T-helper 2 cell (primary cell): Measurements from ENCODE around the gene CCDC51.
"Not testable (repeated sequence)": the region's sequence is repeated elsewhere in the genome, so short reads cannot be mapped to it uniquely, and the experiment has no call there.

Experiments
- DNase-seq, 5 experiments: peaks; one replicate each; pipeline versions ENCODE4 v3.0.0 to v3.0.0-alpha.2; 2012 to 2022

Gene CCDC51

DNA sequence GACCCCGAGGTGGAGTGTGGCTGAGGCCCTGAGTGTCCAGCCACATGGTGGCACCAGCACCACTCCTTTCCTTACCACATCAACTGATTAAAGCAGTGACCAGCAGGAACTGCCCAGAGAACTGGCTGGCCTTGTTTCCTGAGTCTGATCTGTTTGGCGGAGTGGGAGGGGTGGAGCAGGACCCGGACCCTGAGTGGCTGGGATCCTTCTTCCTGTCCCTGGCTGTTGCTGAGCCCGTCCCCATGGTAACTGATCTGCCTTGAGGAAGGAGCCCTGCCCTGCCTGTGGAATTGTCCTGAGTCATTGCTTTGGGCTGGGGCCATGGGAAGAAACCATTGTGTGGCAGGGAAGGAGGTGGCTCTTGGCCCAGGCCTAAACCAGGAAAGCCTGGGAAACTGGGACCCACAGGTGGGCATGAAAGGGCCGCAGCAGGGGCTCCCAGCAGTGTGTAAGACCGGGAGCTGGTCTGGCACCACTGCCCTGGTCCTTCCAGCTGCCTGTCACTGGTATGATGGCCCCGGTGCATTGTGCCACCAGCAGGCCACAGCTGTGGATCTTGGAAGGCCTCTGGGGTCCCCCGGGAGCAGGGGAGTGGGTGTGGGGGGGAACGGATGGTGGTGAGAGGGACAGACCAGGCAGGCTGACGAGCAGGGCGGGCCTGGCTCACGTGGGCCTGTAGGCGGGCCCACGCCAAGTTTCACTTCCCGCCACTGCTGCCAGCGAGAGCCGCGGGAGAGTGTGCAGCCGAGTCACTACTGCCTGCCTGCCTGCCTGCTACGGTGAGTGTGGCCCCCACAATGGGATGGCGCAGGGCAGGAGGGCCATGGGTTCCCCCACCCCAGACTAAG lies 25.8 kb upstream of the CCDC51 start:
- DNase-seq: peak; percentile 49 to 91 (median 66)

DNA sequence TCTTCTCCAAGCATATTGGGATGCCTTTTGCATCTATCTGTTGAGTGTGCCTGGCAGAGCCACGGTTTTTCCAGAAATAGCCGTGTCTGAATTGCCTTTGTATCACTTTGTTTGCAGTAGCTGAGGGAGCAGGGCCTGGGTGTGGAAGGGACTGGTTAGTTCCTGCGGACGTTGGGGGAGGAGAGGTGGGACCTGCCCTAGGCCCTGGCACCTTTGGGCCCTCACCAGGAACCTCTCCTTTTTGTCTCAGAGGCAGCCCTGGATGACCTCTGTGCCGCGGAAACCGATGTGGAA lies 25.3 kb upstream of the CCDC51 start:
- DNase-seq: no peak

DNA sequence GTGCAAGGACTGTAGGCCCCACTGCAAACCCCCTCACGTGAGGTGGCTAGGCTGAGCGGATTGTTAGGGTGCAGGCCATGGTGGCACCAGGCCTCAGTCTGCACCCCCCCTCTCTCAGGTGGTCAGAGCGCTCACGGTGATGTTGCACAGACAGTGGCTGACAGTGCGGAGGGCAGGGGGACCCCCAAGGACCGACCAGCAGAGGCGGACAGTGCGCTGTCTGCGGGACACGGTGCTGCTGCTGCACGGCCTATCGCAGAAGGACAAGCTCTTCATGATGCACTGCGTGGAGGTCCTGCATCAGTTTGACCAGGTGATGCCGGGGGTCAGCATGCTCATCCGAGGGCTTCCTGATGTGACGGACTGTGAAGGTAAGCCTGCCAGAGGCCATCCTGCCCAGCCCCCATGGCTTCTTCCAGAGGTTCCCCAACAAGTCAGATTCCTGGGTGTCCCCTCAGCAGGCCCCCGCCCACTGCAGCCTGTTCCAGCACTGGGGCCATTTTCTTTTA lies 24.8 kb upstream of the CCDC51 start:
- DNase-seq: no peak

DNA sequence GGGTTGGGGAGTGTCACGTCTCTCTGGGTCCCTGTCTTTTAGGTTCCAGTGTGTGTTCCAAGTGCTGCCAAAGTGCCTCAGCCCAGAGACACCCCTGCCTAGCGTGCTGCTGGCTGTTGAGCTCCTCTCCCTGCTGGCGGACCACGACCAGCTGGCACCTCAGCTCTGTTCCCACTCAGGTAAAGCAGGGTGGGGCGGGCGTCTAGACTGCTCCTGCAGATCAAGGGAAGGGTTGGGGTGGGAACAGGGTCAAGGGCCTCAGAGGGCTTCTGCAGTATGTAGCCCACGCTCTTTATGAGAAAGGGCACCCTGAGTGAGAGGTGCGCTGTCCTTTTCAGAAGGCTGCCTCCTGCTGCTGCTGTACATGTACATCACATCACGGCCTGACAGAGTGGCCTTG lies 23.8 kb upstream of the CCDC51 start:
- no peak for DNase-seq

DNA sequence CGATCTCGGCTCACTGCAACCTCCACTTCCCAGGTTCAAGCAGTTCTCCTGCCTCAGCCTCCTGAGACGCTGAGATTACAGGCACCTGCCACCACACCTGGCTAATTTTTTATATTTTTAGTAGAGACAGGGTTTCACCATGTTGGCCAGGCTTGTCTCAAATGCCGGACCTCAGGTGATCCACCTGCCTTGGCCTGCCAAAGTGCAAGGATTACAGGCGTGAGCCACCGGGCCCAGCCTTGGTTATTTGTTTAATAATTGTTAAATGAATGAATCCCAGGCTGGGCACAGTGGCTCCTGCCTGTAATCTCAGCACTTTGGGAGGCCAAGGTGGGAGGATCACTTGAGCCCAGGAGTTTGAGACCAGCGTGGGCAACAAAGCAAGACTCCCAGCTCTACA lies 21.8 kb upstream of the CCDC51 start:
- not testable (repeated sequence) for DNase-seq

DNA sequence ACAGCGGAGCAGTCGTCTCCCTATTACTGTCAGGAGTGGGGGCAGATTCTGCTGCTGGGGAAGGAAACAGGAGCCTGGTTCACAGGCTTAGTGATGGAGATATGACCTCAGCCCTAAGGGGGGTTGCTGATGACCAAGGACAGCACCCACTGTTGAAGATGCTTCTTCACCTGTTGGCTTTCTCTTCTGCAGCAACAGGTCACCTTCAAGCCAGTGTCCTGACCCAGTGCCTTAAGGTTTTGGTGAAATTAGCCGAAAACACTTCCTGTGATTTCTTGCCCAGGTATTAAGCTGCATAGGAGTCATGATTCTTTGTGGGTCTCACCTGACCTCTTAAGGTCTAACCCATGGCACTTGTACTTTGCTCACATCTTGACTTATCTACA lies 20.6 kb upstream of the CCDC51 start:
- DNase-seq: no peak

DNA sequence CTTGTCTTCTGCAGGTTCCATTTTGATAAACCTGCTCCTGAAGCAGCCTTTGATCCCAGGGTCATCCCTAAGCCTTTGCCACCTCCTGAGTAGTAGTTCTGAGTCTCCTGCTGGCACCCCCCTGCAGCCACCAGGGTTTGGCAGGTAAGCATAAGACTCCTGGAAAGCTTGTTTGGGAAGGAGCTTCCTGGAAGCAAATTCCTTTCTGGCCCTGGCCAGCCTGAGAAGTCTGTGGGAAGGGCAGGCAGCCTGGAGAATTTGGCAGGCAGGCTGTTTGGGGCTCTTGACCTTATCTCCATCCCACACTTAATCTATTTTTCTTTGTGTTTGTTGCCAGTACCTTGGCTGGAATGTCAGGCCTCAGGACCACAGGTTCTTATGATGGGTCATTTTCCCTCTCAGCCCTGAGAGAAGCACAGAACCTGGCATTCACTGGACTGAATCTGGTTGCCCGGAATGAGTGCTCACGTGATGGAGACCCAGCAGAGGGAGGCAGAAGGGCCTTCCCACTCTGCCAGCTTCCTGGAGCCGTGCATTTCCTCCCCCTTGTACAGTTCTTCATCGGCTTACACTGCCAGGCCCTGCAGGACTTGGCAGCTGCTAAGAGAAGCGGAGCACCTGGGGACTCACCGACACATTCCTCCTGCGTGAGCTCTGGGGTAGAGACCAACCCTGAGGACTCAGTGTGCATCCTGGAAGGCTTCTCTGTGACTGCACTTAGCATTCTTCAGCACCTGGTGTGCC lies 20.0 kb upstream of the CCDC51 start:
- no peak for DNase-seq

DNA sequence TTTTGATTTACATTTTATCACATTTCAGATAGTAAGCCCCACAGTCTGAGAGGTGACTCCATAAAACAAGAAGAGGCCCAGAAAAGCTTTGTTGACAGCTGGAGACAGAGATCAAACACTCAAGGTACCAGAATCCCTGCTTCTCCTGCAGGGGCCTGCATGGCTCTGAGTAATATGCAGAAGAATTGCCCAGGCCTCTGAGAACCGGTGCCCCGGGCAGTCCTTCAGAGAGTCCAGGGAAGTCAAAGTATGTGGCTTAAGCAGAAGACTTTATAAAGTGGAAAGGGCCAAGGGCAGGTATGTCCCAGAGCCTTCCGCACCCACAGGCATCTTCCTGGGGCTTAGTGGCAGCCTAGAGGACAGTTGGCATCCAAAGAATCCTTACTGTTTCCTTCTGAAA lies 19.4 kb upstream of the CCDC51 start:
- DNase-seq: no peak

DNA sequence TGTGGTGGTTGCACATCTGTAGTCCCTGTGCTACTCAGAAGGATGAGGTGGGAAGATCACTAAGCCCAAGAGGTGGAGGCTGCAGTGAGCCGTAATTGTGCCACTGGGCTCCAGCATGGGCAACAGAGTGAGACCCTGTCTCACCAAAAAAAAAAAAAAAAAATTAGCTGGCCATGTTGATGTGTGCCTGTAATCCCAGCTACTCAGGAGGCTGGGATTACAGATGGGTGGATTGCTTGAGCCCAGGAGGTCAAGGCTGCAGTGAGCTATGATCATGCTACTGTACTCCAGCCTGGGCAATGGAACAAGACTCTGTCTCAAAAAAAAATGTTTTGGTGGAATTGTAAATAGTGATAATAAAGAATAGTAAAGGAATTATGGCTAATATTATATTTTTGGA lies 16.5 kb upstream of the CCDC51 start:
- no peak for DNase-seq

DNA sequence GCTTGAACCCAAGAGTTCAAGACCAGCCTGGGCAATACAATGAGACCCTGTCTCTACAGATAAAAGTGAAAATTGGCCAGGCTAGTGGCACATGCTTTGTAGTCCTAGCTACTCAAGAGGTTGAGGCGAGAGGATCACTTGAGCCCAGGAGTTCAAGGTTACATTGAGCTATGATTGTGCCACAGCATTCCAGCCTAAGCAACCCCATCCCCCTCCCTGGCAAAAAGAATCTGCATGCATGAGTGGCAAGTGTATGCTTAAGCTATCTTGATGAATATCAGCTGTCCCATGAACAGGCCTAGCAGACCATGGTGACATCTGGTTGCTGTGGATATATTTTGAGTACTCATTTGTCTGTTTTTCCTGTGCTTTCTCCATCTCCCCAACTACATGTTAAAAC lies 11.4 kb upstream of the CCDC51 start:
- no peak for DNase-seq

DNA sequence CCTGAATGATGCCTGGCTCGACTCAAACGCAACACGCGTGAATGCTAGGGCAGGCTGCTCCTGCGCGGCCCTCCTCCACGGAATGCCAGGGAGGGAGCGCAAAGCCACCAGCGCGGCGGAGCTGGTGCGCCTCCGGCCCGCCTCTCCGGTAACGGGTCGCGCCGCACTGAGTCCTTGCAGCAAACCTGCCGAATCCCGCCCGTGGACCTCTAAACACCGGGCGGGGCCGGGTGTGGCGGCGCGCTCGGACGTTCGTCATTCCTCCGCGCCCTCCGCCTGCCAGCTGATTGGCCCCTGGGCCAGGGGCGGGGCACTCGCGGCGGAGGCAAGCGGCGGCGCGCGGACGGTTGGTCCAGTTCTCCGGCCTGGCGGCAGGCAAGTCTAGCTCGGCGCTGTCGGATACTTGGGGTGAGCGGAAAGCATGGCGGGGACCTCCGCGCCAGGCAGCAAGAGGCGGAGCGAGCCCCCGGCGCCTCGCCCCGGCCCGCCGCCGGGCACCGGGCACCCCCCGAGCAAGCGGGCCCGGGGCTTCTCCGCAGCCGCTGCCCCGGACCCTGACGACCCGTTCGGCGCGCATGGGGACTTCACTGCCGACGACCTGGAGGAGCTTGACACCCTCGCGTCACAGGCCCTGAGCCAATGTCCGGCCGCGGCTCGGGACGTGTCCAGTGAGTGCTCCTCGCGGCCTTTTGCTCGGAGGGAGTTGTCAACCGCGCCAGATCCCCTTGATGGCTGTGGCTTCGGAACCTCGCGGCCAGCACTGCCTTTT lies 6.7 kb upstream of the CCDC51 start, which contains the start of gene ATRIP:
Gene ATRIP (plus strand): TSS at position 313 of the 769 bp plus-strand sequence. CDS start 109 bp downstream, at position 422.
- peak; percentile 78 to 84 (median 83) for DNase-seq

DNA sequence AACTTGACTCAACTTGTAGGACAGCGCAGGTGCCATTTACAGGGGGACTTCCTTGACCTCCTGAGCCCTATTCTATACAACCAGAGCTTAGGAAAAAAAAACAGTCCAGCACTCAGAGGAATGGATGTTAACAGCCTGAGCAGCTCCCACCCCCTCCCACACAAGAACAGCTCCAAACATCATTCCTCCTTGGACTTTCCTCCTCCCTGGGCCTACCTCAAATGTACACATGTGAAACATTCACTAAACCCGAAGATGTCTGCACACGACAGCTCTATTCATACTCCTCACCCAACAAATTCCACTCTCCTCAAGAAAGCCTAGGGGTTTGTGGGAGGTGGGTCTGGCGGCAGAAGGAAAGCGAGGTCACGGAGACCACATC lies 6.1 kb upstream of the CCDC51 start:
- DNase-seq: no peak

DNA sequence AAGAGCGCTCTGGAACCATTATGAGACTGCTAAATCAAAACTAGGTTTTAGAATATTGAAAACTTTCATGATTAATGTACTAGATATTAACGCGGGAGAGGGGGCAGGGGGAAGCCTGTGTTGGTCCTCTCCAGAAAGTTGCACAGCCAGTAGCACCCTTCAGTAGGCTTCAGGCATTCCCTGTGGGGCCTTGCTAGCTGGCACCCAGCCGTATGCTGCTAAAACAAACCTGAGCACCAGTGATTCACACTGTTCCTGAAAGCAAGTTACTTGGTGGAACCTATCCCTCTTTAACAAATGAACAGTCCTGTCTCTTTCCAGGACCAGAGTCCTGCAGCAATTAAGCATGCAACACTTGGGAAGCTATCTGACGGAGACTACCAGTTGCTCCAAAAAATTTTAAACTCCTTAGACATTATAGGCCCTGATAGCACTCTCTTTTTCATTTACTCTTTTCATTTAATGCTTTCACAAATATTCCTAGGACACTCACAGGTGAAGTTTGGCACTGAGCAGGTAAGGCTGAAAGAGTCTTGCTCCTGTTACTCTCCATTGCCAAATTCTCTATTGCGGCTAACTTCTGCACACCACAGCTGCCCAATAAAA lies 5.5 kb upstream of the CCDC51 start:
- DNase-seq: no peak

DNA sequence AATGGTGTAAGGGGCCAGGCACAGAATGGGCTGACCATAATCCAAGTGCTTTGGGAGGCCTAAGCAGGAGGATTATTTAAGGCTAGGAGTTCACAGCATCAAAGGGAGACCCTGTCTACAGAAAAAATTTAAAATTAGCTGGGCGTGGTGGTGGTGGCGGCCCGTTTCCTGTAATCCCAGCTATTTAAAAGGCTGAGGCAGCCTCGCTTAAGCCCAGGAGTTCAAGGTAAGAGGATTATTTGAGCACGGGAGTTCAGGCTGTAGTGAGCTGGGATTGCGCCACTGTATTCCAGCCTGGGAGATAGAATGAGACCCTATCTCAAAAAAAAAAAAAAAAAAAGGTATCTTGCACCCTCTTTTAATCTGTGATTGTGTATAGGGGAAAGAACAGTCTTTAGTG lies 2.0 kb upstream of the CCDC51 start:
- no peak for DNase-seq

DNA sequence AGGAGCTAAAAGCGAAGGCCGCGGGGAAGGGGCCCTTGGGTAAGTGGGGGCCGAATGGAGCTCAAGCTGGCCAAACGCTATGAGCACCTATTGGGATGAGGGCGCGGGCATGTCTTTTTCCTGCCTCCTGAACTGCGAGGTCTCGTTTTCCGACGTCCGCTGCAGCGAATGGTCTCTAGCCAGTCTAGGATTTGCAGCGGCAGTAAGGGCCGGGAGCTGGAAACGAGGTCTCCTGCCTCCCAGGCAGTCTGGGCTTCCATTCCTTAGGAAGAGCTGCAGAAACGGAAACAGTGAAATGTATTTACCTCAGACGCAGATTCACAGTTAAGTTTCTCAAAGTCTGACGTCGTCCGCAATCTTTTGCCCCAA lies 655 bp upstream of the CCDC51 start:
- DNase-seq: peak in 2 of 5 experiments; percentile 20 to 33

DNA sequence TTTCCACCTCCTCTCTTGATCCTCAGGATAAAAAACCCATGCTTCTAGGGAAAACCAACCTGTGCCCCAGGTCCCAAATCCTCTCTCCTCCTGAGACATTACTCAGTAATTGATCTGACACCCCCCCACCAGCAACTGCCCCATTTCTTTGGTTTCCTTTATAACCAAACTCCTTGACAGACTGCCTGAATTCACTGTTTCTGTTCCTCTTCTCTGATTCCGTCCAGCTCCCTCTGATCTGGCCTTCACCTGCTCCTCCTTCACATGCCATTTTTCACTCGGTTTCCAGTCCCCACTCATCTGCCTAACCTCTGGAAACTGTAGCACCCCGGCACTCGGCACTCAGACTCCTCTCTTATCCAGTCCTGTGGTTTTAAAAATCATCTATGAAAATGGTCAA lies 2.1 kb downstream of the CCDC51 start:
- DNase-seq: no peak

DNA sequence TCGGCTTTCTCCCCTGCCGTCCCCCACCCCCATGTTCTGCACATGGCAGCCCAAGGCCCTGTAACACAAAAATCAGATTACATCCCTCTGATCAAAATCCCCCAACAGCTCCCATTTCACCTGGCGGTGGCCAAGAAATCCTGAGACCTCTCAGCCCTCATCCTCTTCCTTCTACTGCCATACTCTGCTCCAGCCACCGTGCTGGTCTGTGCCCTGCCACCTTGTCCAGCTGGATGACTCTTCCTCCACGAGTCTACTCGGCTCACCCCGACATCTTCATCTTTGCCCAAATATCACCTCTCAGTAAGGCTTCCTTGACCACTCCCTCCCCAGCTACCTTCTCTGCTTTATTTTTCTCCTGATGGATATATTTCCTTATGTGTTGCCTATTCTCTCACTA lies 3.1 kb downstream of the CCDC51 start:
- no peak for DNase-seq

DNA sequence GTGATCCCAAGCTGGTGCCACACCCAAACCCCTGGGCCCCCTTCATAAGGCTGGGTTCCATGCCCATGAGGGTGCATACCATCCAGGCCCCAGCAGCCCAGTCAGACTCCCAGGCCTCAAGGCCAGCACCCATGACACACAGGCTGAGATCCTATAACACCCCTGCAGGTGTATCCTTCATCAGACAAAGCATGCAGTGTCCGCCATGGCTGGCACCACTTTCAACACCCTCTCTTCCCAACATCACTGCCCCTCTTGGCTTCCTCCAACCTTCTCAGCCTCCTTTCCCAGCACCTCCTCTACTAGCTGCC lies 3.5 kb downstream of the CCDC51 start:
- DNase-seq: no peak

DNA sequence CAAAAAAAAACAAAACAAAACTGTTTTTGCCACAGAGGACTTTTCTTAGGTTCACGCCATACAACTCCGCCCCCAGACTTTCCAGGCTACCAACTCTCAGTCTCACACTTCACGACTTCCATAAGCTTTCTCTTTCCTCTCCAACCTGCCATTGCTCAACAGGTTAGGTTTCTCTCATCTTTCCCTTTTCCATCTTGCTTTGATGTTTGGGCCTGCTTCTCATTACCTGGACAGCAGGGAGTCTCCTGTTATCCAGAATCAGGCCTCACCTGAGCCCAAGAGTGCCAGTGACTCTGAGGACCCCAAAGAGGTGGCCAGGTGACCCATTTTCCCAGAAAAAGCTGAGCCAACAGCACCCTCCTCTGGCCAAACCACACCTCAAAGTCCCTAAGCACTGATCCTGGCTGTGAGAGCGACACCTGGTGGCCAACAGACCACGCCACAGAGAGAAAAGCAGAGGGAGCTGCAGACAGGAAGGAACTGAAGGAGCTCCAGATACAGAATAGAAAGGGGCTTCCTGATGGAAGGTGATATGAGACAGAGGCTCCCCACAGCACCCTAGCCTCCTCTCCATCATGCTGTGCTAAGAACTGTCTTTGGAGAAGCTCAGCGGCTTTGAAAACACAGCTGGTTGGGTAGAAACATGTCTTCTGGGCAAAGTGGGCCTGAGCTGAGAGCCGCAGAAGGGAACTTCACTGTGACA lies 4.0 kb downstream of the CCDC51 start:
- DNase-seq: peak; percentile 66 to 82 (median 76)

DNA sequence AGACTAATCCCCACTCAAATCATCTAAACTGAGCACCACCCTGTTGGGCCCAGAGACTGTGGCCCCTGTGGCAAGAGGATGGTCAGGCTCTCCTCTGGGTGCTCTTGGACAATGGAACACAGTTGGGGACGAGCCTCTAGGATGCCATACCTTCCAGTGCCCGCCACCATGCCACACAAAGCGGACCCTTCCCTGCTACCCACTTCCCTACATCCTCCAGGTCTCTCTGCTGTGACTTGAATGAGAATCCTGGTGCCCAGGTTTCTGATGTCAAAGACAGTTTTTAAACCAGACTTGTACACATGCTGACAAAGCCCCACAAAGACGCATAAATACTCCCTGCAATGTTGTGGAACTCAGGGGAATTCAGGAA lies 4.7 kb downstream of the CCDC51 start:
- no peak for DNase-seq

DNA sequence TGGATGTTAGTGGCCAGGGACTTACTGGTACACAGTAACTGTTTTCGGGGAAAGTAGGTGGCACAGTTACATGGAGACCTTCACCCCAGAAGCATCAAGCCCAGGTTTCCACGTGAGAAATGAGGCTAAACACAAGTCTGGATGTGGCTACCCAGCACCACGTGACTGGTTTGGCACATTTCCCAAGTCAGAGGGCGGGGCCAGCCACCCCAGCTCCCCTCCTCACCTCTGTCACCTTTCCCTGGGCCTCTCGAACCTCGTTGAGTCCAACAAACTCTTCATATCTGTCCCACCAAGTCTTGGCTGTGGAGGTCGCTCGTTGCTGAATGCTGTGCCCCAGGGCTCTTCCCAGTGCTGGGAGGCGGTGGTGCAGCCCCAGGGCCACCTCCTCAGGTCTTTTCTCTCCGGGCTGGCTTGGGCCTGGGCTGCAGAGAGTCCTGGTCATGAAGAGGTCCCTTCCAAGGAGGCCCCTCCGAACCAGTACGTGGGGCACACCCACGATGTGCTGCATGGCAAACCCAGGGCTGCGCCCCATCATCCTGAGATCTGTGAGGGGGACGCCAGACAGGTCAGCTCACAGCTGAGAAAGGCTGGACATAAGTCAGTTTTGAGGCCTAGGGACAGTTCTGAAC lies 5.2 kb downstream of the CCDC51 start:
- DNase-seq: peak in 1 of 5 experiments; percentile 30

DNA sequence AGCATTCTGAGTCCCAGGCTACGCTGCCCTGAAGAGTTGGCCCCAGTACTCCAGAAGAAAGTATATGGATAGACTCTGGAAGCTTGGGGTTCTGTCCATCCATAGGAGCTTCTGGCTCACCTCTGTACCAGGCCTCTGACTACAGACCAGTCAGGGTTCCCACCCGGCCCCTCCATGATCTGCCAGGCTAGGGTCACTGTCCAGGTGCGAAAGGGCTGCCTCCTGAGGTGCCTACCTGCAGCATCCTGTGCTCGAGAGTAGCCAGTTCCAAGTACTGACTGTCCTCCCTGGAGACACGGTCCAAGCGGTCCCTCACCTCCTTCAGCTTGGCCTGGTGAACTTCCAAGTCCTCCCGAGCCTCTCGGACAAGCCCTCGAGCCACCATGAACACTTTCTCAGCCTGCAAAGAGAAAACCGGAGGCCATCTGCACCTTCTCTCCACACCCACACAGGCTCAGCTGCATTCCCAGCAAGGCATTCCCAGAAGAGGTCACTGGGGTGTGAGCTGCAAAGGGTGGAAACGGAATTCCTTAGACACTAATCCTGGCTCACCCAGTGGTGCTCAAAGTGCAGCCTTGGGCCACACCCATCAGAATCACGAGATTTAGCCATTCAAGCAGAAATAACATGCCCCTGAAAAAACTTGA lies 6.3 kb downstream of the CCDC51 start:
- DNase-seq: no peak
